ENCODE data around the gene RARRES1. TPM values are rescaled to one million over a fixed set of nuclear protein-coding genes. Genes with fewer than 3 reads are reported as not detected.
A peak's percentile ranks its signal among the peaks of the same experiment; 100 is the strongest.

The RARRES1 gene
- total RNA-seq, 1 donor from 2014 or later = 1.8 TPM

DNA sequence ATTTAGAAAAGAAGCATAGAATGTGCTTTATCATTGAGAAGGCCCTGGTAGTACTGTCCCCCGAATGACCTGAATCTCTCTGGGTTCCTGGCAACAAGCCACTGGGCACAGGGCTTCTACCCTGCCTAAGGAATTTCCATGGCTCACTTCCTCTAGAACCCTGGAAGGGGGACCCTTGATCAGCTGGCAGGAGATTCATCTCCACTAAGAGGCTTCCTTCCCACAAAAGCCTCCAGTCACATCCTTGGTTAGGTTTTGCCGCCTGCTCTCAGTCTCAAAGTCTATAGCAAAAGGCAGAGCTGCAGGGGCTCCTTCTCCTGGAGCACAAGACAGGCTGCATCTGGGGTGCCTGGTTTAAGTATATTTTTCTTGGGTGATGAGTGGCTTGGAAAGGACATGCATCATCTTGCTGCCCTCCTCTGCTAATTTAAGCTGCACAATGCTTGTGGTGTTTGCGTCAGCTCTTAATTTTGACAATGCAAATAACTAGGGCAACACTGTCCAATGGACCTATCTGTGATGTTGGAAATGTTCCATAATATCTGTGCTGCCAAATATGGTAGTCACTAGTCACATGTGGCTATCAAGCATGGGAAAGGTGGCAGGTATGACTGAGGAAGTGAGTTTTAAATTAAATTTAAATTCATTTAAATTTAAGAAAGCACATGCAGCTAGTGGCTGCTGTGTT lies 33.4 kb upstream of the RARRES1 start:
- peak in 1 of 2 donors; percentile 72 for DNase-seq (ENCODE audit: low read depth in 2 of 2)

GRCh38 chr3:158763421-158763820 lies 31.2 kb upstream of the RARRES1 start:
- DNase-seq (ENCODE audit: low read depth in 2 of 2) = no peak

DNA sequence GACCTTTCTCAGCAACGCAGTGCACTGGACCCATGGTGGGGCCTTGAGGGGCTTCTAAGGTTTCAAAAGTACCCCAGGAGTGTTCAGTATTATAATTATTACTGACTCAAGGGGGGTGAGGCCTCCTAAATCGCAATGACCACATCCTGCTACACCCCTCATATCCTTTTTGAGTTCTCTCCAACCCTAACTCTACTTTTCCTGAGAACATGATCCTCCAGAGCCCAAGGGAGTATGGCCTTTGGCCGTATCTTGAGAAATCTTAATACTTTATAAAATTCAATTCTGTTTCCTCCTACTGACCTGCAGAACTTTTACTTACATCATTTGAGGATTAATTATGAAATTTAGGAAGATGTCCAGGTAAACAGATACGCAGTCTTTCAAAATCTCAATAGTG lies 30.4 kb upstream of the RARRES1 start:
- no peak for DNase-seq (ENCODE audit: low read depth in 2 of 2)

GRCh38 chr3:158761350-158761749 lies 29.1 kb upstream of the RARRES1 start:
- DNase-seq (ENCODE audit: low read depth in 2 of 2) = no peak

GRCh38 chr3:158755421-158755820 lies 23.2 kb upstream of the RARRES1 start:
- no peak for DNase-seq (ENCODE audit: low read depth in 2 of 2)

- DNase-seq (ENCODE audit: low read depth in 2 of 2) = no peak
Measured at GRCh38 chr3:158753854-158754253, 21.6 kb upstream of the RARRES1 start.

GRCh38 chr3:158751316-158751715 lies 19.1 kb upstream of the RARRES1 start:
- DNase-seq (ENCODE audit: low read depth in 2 of 2) = no peak

- no peak for DNase-seq (ENCODE audit: low read depth in 2 of 2)
Measured at GRCh38 chr3:158750016-158750415, 17.8 kb upstream of the RARRES1 start.

GRCh38 chr3:158749526-158749925 lies 17.3 kb upstream of the RARRES1 start:
- no peak for DNase-seq (ENCODE audit: low read depth in 2 of 2)

DNA sequence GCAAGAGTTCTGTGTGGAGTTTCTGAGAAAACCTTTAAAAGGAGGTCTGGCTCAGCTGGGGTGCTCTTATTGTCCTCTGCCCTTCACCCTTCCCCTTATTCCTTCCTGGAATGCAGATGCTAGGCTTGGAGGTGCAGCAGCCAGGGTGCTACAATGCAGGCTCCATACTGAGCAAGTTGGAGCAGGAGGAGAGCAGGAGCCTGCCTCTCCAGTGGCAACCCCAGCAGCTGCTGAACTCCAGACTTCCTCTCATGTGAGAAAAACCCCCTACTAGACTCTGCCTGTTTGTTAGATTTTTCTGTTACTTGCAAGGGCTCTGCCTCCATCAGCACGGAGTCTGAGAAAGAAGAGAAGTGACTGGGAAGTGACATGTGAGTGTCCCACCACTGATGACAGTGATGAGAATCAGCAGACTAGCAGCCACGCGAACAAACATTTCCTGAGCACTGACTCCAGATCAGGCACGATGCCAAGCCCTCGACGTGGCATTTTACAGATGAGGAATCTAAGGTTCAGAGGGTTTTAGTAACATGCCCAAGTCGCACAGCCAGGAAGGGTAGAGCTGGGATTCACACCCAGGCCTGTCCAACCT lies 16.1 kb upstream of the RARRES1 start:
- peak; percentile 83 to 87 for DNase-seq (ENCODE audit: low read depth in 2 of 2)

DNA sequence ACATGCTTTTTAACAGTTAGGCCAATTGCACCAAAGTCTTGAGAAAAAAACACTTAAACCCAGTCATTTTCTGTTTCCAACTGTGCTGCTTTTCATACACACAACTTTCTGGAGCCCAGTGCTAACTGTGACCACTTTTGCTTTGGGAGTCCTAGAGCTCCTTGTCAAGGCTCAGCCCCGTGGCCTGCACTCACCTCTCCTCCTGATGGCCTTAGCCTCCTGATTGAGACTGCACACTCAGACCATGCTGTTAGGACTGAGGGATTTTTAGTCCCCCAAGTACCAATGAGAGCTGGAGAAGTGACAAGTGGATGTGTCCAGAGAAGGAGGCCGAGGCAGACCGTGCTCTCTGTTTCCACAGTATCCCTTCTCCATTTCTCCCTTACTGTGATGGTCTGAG lies 15.2 kb upstream of the RARRES1 start:
- no peak for DNase-seq (ENCODE audit: low read depth in 2 of 2)

DNA sequence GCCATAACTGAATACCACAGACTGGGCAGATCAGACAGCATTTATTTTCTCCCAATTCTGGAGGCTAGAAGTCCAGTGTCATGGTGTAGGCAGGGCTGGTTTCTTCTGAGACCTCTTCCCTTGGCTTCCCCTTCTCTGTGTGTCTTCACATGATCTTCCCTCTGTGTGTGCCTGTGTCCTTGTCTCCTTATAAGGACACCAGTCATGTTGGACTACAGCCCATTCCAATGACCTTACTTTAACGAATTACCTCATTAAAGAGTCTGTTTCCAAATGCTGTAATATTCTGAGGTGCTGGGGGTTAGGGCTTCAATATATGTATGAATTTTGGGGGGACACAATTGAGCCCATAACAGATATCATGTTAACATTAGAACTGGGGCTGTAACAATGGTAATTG lies 13.3 kb upstream of the RARRES1 start:
- DNase-seq (ENCODE audit: low read depth in 2 of 2) = no peak

DNA sequence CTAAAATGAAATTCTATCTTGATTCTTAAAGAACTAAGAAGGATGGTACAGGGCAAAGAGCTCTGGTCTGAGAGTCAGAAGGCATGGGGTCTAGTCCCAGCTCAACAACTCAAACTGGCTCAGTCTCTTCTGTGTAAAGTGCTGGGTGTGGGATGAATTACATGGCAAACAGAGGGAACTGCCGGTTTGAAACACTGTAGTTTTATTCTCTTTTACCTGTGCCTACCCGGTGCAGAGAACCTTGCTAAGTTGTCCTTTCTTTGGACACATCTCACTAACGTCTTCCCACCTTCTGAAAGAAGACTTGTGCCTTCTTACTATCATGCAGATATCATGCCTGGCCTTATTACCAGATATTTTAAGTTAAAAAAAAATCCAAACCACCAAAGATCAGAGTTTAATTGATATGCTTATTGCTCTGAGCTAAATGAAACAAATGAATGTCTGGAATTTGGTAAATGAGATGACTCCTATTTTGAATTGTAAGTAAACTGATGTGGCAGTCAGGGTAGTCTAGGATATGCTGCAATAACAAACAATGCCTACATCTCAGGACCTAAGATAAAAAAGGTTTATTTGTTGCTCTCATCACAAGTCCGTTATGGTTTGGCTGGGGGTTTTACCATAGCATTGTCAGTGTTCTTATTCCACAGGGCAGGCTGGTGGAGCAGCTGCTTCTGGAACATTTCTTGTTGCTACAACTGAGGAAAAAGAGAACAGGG lies 12.5 kb upstream of the RARRES1 start:
- DNase-seq (ENCODE audit: low read depth in 2 of 2) = no peak

- no peak for DNase-seq (ENCODE audit: low read depth in 2 of 2)
Measured at GRCh38 chr3:158743664-158744566, 11.7 kb upstream of the RARRES1 start.

DNA sequence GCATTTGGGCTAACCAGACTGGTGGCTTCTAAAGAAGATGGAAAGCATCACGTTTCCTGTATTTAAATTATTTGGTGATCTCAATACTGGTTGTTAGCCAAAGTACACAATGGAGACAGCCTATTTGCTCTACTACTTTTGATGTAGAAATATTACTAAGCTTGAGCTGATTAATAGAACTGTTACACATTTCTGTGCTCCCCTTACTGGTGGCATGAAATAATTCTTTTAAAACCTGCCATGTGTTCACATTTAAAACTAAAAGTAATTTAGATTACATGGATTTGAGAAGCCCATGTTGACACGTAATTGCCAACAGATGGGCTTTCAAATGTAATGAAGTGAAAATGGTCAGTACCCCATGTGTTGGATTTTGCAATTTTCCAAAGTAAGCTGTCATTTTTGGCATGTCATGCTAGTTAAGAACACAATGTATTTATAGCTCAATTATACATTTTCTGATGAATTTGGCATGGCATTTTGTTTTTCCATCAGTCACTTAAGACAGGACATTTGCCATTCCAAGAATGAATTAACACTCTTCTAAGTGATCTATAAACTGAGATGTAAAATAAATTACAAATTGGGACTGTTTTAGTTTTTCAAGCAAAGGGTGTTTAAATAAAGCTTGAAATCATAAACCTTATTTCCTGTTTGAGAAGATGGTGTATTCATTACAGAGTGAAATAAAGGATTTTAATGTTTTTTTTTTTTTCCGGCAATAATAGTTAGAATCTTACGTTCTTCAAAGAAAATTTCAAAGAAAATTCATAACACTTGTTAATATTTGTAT lies 10.8 kb upstream of the RARRES1 start:
- peak; percentile 45 to 56 for DNase-seq (ENCODE audit: low read depth in 2 of 2)

- DNase-seq (ENCODE audit: low read depth in 2 of 2) = no peak
Measured at GRCh38 chr3:158739661-158740060, 7.4 kb upstream of the RARRES1 start.

GRCh38 chr3:158739078-158739477 lies 6.8 kb upstream of the RARRES1 start:
- no peak for DNase-seq (ENCODE audit: low read depth in 2 of 2)

- no peak for DNase-seq (ENCODE audit: low read depth in 2 of 2)
Measured at GRCh38 chr3:158738653-158739052, 6.4 kb upstream of the RARRES1 start.

DNA sequence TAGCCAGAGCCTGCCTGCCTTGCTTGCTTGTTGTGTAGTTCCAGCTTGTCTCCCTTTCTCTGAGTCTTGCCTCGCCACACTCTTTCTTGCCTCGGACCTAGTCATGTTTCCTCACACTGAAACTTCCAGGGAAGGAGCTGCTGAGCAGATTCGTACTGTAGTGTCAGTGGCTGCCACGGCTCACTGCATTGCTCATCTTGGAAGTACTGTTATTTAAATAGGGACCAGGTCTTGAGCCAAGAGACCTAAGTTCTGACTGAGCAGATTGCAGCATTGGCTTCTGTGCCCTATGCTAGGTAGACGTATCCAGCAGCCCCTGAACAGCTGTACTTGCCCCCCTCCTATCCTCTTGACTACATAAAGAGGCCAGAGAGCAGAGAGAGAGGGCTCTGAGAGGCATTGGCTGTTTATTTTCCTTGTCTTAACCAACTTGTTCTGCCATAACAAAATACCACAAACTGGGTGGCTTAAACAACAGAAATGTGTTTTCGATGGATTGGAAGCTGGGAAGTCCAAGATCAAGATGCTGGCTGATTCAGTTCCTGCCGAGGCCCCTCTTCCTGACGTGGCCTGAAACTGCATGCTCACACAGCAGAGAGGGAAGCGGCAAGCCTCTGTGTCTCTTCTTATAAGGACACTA lies 5.8 kb upstream of the RARRES1 start:
- peak in 1 of 2 donors; percentile 58 for DNase-seq (ENCODE audit: low read depth in 2 of 2)

- DNase-seq (ENCODE audit: low read depth in 2 of 2) = no peak
Measured at GRCh38 chr3:158737410-158737809, 5.2 kb upstream of the RARRES1 start.
